Measurements from ENCODE around the gene GAS6.

GRCh38 chr13:113825841-113826240 is 38.0 kb downstream of the GAS6 start:
- TF ChIP-seq, protein P1, sequence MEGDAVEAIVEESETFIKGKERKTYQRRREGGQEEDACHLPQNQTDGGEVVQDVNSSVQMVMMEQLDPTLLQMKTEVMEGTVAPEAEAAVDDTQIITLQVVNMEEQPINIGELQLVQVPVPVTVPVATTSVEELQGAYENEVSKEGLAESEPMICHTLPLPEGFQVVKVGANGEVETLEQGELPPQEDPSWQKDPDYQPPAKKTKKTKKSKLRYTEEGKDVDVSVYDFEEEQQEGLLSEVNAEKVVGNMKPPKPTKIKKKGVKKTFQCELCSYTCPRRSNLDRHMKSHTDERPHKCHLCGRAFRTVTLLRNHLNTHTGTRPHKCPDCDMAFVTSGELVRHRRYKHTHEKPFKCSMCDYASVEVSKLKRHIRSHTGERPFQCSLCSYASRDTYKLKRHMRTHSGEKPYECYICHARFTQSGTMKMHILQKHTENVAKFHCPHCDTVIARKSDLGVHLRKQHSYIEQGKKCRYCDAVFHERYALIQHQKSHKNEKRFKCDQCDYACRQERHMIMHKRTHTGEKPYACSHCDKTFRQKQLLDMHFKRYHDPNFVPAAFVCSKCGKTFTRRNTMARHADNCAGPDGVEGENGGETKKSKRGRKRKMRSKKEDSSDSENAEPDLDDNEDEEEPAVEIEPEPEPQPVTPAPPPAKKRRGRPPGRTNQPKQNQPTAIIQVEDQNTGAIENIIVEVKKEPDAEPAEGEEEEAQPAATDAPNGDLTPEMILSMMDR (IDR thresholded peaks at IDR 0.05) = no peak
- TF ChIP-seq POLR2A (IDR thresholded peaks at IDR 0.05) = no peak
- no peak for TF ChIP-seq EP300 (IDR thresholded peaks at IDR 0.05)
